Fibroblast of skin of right biceps (primary cell): ENCODE data around the gene SPRYD4.
"Not testable (repeated sequence)": the region's sequence is repeated elsewhere in the genome, so short reads cannot be mapped to it uniquely, and the experiment has no call there.

Experiments used
- DNase-seq: peaks from one replicate; pipeline ENCODE4 v3.0.0-alpha.2; 2013

SPRYD4 gene

GRCh38 chr12:56477521-56478225 is 9.3 kb downstream of the SPRYD4 start:
- DNase-seq: no peak

DNA sequence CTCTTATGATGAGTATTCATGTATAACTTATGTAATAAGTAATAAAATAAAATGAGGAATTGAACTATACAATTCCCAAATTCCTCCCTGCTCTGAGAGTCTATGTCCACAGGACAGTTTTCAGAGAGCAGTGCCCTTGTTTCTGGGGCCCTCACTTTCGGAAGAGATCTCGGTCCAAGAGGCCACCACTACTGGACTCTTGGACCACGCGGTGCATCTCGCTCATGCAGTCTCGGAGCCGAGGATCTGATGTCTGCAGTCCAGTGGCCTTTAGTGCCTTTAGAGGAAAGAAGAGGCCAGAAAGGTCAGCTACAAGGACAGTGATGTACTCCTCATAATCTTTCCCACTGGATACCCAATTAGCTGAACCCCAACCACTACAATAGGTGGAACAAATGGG is 11.2 kb downstream of the SPRYD4 start:
- DNase-seq: no peak

GRCh38 chr12:56484566-56484965 is 16.2 kb downstream of the SPRYD4 start:
- no peak for DNase-seq

DNA sequence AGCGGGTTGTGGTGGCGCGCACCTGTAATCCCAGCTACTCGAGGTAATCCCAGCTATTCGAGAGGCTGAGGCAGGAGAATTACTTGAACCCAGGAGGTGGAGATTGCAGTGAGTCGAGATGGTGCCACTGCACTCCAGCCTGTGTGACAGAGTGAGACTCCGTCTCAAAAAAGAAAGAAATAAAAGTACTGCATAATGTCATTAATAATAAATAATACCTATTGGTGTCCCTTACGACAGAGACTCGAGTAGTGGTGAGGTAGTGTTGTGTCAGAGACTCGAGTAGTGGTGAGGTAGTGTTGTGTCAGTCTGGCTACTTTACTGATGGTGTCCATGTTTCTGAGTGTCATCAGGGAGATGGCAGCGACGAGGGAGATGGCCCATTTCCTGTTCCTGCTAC is 18.3 kb downstream of the SPRYD4 start:
- DNase-seq: no peak

GRCh38 chr12:56487448-56488040 is 19.2 kb downstream of the SPRYD4 start:
- peak; percentile 10 for DNase-seq

- peak; percentile 70 for DNase-seq
Measured at GRCh38 chr12:56488041-56488955, 19.9 kb downstream of the SPRYD4 start, which contains the start of gene GLS2. TSS of gene GLS2 (minus strand) at chr12:56488161. CDS start at chr12:56488118, 43 bp downstream.

GRCh38 chr12:56490360-56490759 is 22.0 kb downstream of the SPRYD4 start:
- DNase-seq: no peak

DNA sequence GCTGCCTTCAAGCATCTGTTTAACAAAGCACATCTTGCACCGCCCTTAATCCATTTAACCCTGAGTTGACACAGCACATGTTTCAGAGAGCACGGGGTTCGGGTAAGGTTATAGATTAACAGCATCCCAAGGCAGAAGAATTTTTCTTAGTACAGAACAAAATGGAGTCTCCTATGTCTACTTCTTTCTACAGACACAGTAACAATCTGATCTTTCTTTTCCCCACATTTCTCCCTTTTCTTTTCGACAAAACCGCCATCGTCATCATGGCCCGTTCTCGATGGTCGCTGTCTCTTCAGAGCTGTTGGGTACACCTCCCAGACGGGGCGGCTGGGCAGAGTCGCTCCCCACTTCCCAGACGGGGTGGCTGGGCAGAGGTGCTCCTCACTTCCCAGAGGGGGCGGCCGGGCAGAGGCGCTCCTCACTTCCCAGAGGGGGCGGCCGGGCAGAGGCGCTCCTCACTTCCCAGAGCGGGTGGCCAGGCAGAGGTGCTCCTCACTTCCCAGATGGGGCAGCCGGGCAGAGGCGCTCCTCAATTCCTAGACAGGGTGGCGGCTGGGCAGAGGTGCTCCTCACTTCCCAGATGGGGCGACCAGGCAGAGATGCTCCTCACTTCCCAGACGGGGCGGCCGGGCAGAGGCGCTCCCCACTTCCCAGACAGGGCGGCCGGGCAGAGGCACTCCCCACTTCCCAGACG is 25.2 kb downstream of the SPRYD4 start:
- DNase-seq: not testable (repeated sequence)

- DNase-seq: not testable (repeated sequence)
Measured at GRCh38 chr12:56494106-56494415, 25.7 kb downstream of the SPRYD4 start.

DNA sequence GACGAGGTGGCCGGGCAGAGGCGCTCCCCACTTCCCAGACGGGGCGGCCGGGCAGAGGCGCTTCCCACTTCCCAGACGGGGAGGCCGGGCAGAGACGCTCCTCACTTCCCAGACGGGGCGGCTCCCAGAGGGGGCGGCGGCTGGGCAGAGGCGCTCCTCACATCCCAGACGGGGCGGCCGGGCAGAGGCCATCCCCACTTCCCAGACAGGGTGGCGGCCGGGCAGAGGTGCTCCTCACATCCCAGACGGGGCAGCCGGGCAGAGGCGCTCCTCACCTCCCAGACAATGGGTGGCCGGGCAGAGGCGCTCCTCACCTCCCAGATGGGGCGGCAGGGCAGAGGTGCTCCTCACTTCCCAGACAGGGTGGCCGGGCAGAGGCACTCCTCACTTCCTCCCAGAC is 26.1 kb downstream of the SPRYD4 start:
- not testable (repeated sequence) for DNase-seq

DNA sequence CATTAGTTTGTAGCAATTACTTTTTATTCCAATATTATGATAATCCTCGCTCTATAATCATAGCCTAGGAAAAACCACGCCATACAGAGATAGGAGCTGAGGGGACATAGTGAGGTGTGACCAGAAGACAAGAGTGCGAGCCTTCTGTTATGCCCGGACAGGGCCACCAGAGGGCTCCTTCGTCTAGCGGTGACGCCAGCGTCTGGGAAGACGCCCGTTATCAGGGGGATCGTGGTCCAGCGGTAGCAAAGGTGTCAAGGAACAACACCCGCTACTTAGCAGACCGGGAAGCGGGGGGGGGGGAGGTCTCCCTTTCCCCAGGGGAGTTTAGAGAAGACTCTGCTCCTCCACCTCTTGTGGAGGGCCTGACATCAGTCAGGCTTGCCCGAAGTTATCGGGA is 28.3 kb downstream of the SPRYD4 start:
- DNase-seq: peak; percentile 34

DNA sequence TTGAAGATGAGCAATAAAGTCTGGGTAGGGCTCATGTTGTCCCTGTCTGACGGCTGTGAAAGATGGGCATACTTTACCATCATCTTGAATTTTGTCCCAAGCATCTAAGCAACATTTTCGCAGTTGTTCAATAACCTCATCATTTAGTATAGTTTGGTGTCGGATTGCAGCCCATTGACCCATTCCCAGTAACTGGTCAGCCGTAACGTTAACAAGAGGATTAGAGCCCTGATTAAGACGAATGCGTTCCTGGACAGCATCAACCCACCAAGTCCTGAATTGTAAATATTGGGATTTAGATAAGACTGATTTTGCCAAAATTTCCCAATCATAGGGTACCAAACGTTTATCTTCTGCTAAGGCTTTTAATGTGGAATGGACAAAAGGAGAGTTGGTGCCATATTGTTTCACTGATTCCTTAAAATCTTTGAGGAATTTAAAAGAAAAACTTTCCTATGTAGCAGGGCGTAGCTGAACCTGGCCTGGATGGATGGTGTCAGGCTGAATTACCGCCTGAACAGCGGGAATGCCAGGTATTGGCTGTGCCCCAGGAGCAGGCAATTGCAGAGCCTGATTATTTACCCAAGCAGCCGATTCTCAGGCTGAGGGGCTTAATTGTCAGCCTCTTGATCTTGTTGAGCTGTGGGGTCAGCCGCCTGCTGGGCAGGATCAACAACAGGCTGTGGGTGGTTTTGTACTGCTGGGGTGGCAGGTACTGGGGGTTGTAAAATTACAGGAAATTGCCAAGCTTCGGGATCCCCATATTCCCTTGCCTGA is 29.9 kb downstream of the SPRYD4 start:
- DNase-seq: not testable (repeated sequence)

DNA sequence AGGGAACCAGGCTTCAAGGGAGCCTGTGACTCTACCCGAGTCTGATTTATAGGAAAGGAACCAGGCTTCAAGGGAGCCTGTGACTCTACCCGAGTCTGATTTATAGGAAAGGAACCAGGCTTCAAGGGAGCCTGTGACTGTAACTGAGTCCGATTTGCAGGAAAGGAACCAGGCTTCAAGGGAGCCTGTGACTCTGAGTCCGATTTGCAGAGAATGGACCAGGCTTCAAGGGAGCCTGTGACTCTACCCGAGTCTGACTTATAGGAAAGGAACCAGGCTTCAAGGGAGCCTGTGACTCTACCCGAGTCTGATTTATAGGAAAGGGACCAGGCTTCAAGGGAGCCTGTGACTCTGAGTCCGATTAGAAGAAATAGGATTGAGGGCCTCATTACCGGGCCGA is 31.1 kb downstream of the SPRYD4 start:
- not testable (repeated sequence) for DNase-seq

DNA sequence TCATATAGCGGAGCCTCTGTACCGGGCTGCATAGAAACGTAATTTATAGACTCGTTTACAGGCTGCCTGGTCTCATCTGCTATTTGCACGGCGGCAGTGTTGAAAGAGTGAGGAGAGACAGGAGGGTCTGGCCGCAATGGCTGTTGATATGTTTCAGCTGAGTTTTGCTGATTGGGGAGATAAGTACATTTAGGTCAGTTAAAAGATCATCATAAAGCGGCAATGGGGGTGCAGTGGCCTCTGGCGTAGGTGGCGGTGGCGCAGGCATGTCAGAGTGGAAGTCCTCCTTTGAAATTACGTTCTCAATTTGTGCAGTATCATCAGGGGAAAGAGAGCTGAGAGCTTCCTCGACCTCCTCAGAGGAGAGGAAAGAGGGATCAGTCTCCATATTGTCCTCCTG is 31.5 kb downstream of the SPRYD4 start:
- DNase-seq: not testable (repeated sequence)

GRCh38 chr12:56510786-56511185 is 42.4 kb downstream of the SPRYD4 start:
- DNase-seq: no peak

DNA sequence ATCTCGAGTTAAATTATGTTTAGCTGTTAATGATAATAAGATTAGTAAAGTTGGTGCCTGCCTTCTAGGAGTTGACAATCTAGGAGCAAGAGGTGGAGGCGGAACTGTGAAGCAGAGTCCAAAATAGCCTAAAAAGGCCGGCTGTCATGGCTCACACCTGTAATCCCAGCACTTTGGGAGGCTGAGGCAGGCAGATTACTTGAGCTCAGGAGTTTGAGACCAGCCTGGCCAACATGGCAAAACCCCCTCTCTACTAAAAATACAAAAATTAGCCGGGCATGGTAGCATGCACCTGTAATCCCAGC is 45.6 kb downstream of the SPRYD4 start:
- DNase-seq: not testable (repeated sequence)

DNA sequence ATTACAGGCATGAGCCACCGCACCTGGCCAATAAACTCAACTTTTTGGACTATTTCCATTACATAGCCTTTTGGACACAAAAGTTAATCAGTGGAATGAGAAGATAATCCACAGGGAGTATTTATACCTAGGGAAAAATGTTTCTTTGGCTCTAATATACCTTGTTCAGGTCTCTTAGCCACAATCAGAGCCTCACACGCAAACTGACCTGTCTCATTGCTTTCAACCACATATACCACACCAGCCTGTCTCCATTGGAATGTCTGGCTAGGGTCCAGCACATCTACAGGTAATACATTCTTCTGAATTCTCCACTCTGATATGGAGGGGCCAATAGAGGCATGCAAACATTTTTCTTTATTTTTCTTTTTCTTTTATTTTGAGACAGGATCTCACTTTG is 49.5 kb downstream of the SPRYD4 start:
- no peak for DNase-seq

DNA sequence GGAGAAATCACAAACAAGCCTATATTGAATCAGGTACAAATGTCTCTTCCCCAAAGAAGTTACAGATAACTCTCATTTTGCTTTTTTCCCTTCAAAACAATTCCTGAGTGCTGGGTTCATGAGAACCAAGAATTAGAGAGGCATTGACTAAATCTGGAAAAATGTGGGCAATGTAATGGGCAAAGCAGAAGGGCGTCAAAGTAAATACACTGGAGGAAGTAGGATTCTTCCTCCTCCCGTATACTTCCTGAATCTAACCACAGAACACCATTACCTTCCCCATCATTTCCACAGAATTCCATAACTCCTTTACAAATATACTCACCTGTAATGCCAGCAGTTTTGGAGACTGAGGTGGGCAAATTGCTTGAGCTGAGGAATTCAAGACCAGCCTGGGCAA is 50.2 kb downstream of the SPRYD4 start:
- DNase-seq: peak; percentile 48

- DNase-seq: peak; percentile 10
Measured at GRCh38 chr12:56520048-56520447, 51.7 kb downstream of the SPRYD4 start.

- no peak for DNase-seq
Measured at GRCh38 chr12:56520506-56520905, 52.1 kb downstream of the SPRYD4 start.

DNA sequence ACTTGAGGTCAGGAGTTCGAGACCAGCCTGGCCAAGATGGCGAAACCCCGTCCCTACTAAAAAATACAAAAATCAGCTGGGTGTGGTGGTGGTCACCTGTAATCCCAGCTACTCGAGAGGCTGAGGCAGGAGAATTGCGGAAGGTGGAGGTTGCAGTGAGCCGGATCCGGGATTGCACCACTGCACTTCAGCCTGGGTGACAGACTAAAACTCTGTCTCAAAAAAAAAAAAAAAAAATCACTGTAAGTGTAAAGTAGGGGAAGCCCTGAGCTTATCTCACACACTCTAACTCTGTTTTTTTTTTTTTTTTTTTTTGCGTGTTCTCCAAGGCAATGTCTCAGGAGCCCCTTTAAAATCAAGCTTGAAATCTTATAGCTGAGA is 52.8 kb downstream of the SPRYD4 start:
- no peak for DNase-seq

GRCh38 chr12:56521590-56522371 is 53.4 kb downstream of the SPRYD4 start, which contains the start of gene RBMS2:
TSS of gene RBMS2 (plus strand) at chr12:56521820. CDS start at chr12:56522024, 204 bp downstream.
- peak; percentile 93 for DNase-seq
